ENCODE results near the gene LMF1.
"Not testable (repeated sequence)": the region's sequence is repeated elsewhere in the genome, so short reads cannot be mapped to it uniquely, and the experiment has no call there.

Gene LMF1

GRCh38 chr16:882671-883070 lies 88.1 kb downstream of the LMF1 start:
- DNase-seq; in situ Hi-C loops (cut with HindIII; ENCODE audit: low pct_ligation_motif_present, low pct_unique_long_range_greater_than_20kb, low sequenced_read_pairs): not testable (repeated sequence)

GRCh38 chr16:882256-882655 lies 88.5 kb downstream of the LMF1 start:
- in situ Hi-C loops (cut with HindIII; ENCODE audit: low pct_ligation_motif_present, low pct_unique_long_range_greater_than_20kb, low sequenced_read_pairs) = no loop called here
- no peak for DNase-seq

- in situ Hi-C loops (cut with HindIII; ENCODE audit: low pct_ligation_motif_present, low pct_unique_long_range_greater_than_20kb, low sequenced_read_pairs) = no loop called here
- DNase-seq = no peak
These were observed 89.3 kb downstream of the LMF1 start for GRCh38 chr16:881219-882097.

- DNase-seq = no peak
- in situ Hi-C loops (cut with HindIII; ENCODE audit: low pct_ligation_motif_present, low pct_unique_long_range_greater_than_20kb, low sequenced_read_pairs) = no loop called here
These were observed 90.2 kb downstream of the LMF1 start for GRCh38 chr16:880471-881171.

- in situ Hi-C loops (cut with HindIII; ENCODE audit: low pct_ligation_motif_present, low pct_unique_long_range_greater_than_20kb, low sequenced_read_pairs) = no loop called here
- DNase-seq = no peak
These were observed 90.8 kb downstream of the LMF1 start for GRCh38 chr16:879986-880385.

GRCh38 chr16:879461-879861 lies 91.3 kb downstream of the LMF1 start:
- in situ Hi-C loops (cut with HindIII; ENCODE audit: low pct_ligation_motif_present, low pct_unique_long_range_greater_than_20kb, low sequenced_read_pairs) = no loop called here

GRCh38 chr16:878886-879285 lies 91.9 kb downstream of the LMF1 start:
- in situ Hi-C loops (cut with HindIII; ENCODE audit: low pct_ligation_motif_present, low pct_unique_long_range_greater_than_20kb, low sequenced_read_pairs) = no loop called here
- no peak for DNase-seq

More at GRCh38 chr16:879461-879861, 91.3 kb downstream of the LMF1 start:
- no peak for DNase-seq

GRCh38 chr16:878072-878784 lies 92.6 kb downstream of the LMF1 start:
- in situ Hi-C loops (cut with HindIII; ENCODE audit: low pct_ligation_motif_present, low pct_unique_long_range_greater_than_20kb, low sequenced_read_pairs) = no loop called here
- DNase-seq = no peak

GRCh38 chr16:877242-878071 lies 93.3 kb downstream of the LMF1 start:
- DNase-seq = no peak
- in situ Hi-C loops (cut with HindIII; ENCODE audit: low pct_ligation_motif_present, low pct_unique_long_range_greater_than_20kb, low sequenced_read_pairs) = no loop called here

GRCh38 chr16:876523-877241 lies 94.1 kb downstream of the LMF1 start:
- no peak for DNase-seq

GRCh38 chr16:876041-876335 lies 94.8 kb downstream of the LMF1 start:
- DNase-seq = no peak
- in situ Hi-C loops (cut with HindIII; ENCODE audit: low pct_ligation_motif_present, low pct_unique_long_range_greater_than_20kb, low sequenced_read_pairs) = no loop called here

More at GRCh38 chr16:876523-877241, 94.1 kb downstream of the LMF1 start:
- in situ Hi-C loops (cut with HindIII; ENCODE audit: low pct_ligation_motif_present, low pct_unique_long_range_greater_than_20kb, low sequenced_read_pairs) = no loop called here

GRCh38 chr16:875182-876040 lies 95.4 kb downstream of the LMF1 start:
- in situ Hi-C loops (cut with HindIII; ENCODE audit: low pct_ligation_motif_present, low pct_unique_long_range_greater_than_20kb, low sequenced_read_pairs) = no loop called here
- DNase-seq = no peak

- no peak for DNase-seq
- in situ Hi-C loops (cut with HindIII; ENCODE audit: low pct_ligation_motif_present, low pct_unique_long_range_greater_than_20kb, low sequenced_read_pairs) = no loop called here
These were observed 96.2 kb downstream of the LMF1 start for GRCh38 chr16:874366-875181.

GRCh38 chr16:873889-874288 lies 96.9 kb downstream of the LMF1 start:
- no peak for DNase-seq
- in situ Hi-C loops (cut with HindIII; ENCODE audit: low pct_ligation_motif_present, low pct_unique_long_range_greater_than_20kb, low sequenced_read_pairs) = no loop called here

- in situ Hi-C loops (cut with HindIII; ENCODE audit: low pct_ligation_motif_present, low pct_unique_long_range_greater_than_20kb, low sequenced_read_pairs) = no loop called here
- DNase-seq = no peak
These were observed 97.5 kb downstream of the LMF1 start for GRCh38 chr16:873243-873661.

GRCh38 chr16:872436-873242 lies 98.1 kb downstream of the LMF1 start:
- in situ Hi-C loops (cut with HindIII; ENCODE audit: low pct_ligation_motif_present, low pct_unique_long_range_greater_than_20kb, low sequenced_read_pairs) = no loop called here
- DNase-seq = no peak
